Nephron (organoid): ENCODE measurements around the gene CRYZ.
"Not testable (repeated sequence)": the region's sequence is repeated elsewhere in the genome, so short reads cannot be mapped to it uniquely, and the experiment has no call there.

ENCODE experiments used
- H3K27ac Mint-ChIP-seq, 3 experiments: 2 replicates each; pipeline ENCODE4 v1.8.0; 2020; ENCODE audit warnings: mixed read lengths in 3 of 3, mild to moderate bottlenecking in 2 of 3, moderate library complexity in 1 of 3
- H3K27me3 Mint-ChIP-seq: 2 replicates; pipeline ENCODE4 v1.8.0; 2021; ENCODE audit warnings: low read depth, mild to moderate bottlenecking, moderate library complexity, mixed read lengths
- H3K36me3 Mint-ChIP-seq: 2 replicates; pipeline ENCODE4 v1.8.0; 2020; ENCODE audit warnings: low read depth, mixed read lengths
- H3K4me1 Mint-ChIP-seq: 2 replicates; pipeline ENCODE4 v1.8.0; 2020; ENCODE audit warnings: mixed read lengths
- H3K4me3 Mint-ChIP-seq, 3 experiments: 2 replicates each; pipeline ENCODE4 v1.8.0; 2020; ENCODE audit warnings: mild to moderate bottlenecking in 3 of 3, mixed read lengths in 3 of 3, moderate library complexity in 2 of 3
- H3K9me3 Mint-ChIP-seq: 2 replicates; pipeline ENCODE4 v1.8.0; 2020; ENCODE audit warnings: mixed read lengths
- TF ChIP-seq, protein P1 (sequence below), 3 experiments: fragments of 200-600 bp; sonication (generic); IDR thresholded peaks; one replicate each; pipeline ENCODE4 v1.5.0; 2021; ENCODE audit warnings: antibody characterized with exemption in 3 of 3; ENCODE audit not compliant: unreplicated experiment in 3 of 3

The CRYZ gene

GRCh38 chr1:74673351-74674111, 59.3 kb downstream of the CRYZ start, which contains the start of gene ERICH3:
Gene ERICH3 (minus strand): TSS chr1:74673792. CDS start chr1:74673519, 273 bp downstream.
- Mint-ChIP-seq H3K27ac (no peak within 1 kb of the TSS), H3K4me3 (peak within 1 kb of the TSS; percentile 68 to 73 (median 71)), H3K27me3 (no peaks in the 10 kb centered on the region), H3K4me1 (peaks cover 18% of the 10 kb centered on the region), H3K36me3 (peaks cover 4% of the 10 kb centered on the region), H3K9me3 (peaks cover 14% of the 10 kb centered on the region)
- TF ChIP-seq, protein P1, sequence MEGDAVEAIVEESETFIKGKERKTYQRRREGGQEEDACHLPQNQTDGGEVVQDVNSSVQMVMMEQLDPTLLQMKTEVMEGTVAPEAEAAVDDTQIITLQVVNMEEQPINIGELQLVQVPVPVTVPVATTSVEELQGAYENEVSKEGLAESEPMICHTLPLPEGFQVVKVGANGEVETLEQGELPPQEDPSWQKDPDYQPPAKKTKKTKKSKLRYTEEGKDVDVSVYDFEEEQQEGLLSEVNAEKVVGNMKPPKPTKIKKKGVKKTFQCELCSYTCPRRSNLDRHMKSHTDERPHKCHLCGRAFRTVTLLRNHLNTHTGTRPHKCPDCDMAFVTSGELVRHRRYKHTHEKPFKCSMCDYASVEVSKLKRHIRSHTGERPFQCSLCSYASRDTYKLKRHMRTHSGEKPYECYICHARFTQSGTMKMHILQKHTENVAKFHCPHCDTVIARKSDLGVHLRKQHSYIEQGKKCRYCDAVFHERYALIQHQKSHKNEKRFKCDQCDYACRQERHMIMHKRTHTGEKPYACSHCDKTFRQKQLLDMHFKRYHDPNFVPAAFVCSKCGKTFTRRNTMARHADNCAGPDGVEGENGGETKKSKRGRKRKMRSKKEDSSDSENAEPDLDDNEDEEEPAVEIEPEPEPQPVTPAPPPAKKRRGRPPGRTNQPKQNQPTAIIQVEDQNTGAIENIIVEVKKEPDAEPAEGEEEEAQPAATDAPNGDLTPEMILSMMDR (IDR thresholded peaks at IDR 0.05; ENCODE audit: unreplicated experiment in 3 of 3), result no peak

DNA sequence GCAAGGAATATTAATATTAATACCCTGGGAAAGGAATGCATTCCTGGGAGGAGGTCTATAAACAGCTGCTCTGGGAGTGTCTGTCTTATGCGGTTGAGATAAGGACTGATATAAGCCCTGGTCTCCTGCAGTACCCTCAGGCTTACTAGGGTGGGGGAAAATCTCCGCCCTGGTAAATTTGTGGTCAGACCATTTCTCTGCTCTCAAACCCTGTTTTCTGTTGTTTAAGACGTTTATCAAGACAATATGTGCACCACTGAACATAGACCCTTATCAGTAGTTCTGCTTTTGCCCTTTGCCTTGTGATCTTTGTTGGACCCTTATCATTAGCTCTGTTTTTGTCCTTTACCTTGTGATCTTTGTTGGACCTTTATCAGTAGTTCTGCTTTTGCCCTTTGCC, 62.0 kb downstream of the CRYZ start:
- not testable (repeated sequence) for H3K27me3 Mint-ChIP-seq, H3K4me3 Mint-ChIP-seq, H3K27ac Mint-ChIP-seq, H3K36me3 Mint-ChIP-seq
- Mint-ChIP-seq H3K9me3 (peaks cover 14% of the 10 kb centered on the region), H3K4me1 (peaks cover 18% of the 10 kb centered on the region)
